Activated CD4-positive, alpha-beta T cell treated with anti-CD3 and anti-CD28 coated beads for 24 hours (primary cell): ENCODE data around the gene PTPN2.
"Not testable (repeated sequence)": the region's sequence is repeated elsewhere in the genome, so short reads cannot be mapped to it uniquely, and the experiment has no call there.

ENCODE experiments used
- DNase-seq, 2 donors: peaks; one replicate each; pipeline ENCODE4 v3.0.0-alpha.2; 2020; ENCODE audit warnings: low read depth in 2 of 2

The PTPN2 gene

DNA sequence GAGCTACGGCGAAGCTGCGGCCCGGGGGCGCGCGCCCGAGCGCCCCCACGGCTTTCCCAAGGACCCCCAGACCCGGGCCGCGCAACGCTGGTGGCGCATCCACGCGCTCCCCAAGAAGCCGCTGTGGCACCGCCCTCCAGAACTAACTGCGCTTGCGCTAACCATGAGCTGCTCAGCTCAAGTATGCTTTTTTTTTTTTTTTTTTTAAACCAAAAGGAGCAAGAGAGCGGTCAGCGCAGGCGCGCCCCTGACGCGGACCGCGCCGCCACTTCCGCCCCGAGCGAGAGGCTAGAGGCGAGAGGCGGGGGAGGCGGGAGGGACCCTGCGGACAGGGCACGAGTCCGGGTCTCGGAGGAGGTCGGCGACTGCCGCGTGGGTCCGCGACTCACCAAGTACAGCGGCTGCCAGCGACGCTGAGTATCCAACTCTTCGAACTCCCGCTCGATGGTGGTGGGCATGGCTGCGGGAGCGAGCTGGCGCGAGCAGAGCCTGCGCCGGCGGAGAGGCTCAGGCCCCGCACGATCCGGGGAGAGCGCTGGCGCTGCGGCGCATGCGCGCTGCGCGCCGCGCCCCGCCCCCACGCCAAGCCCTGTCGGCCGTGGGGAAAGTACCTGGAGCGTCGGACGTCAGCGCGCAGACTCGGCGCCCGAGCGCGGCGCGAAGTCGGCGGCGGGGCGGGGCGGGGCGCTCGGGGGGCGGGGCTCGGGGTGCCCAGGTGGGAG lies at the start of gene PTPN2:
TSS of gene PTPN2 (minus strand) at position 554 of the 722 bp plus-strand sequence. CDS start at position 458, 96 bp downstream.
- peak; percentile 81 for DNase-seq

DNA sequence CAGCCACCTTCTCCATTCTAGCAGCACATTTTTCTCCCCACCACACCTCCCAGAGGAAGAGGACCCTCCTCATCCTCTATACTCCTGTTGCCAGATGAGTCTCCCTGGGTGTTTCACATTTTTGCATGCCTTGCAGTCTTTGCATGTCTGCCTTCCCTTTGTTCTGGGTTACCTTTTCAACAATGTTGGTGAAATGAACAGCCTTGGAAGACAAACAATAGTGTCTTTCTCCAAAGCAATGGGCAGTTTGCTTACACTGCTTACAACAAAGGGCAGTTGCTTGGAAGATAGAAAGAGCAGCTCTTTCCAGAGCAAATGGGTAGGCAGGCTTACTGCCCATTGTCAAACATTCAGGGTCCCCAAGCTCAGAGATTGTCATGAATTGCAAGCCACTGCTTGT lies 49.3 kb upstream of the PTPN2 start:
- no peak for DNase-seq

DNA sequence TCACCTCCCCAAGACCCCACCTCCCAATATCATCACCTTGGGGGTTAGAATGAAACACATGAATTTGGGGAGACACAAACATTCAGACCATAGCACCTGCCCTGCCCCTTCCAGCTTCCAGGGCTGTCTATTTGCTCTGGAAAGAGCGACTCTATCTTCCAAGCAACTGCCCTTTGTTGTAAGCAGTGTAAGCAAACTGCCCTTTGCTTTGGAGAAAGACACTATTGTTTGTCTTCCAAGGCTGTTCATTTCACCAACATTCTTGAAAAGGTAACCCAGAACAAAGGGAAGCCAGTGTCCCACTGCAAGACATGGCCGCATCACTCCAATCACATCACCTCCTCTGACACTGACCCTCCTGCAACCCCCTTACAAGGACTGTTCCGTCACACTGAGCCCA lies 46.9 kb upstream of the PTPN2 start:
- DNase-seq = no peak

DNA sequence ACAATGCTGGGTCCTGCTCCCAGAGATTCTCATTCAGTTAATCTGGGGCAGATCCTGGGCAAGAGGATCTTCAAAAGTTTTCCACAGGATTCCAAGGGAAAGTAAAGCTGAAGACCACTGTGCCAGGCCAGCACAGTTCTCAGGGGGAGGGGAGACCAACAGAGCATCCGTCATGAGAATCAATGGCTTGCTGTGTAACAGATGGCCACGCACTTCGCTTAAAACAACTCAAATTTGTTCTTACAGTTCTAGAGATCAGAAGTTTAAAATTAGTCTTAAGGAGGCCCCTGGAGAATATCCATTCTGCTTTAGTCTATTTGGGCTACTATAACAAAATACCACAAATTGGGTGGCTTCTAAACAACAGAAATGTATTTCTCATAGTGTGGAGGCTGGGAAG lies 46.3 kb upstream of the PTPN2 start:
- no peak for DNase-seq

DNA sequence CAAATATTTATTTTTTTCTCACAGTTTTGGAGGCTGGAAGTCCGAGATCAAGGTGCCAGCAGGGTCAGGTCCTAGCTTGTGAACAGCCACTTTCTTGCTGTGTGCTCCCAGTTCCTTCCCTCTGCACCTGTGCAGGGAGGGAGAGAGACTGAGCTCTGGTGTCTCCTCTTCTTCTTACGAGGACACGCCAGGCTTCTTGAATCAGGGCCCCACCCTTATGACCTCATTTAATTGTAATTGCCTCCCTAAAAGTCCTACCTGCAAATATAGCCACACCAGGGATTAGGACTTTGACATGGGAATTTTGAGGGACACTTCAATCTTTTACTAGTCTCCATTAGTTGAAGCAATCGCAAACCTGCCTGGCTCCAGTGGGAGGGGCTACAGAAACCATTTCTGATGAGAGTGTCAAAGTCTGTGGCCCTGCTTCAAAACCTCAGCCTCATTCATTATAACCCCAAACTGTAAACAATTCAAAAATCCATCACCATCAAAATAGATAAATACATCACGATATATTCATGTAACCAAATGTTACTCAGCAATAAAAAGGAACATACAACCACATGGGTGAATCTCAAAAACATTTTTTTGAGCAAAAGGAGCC lies 45.5 kb upstream of the PTPN2 start:
- no peak for DNase-seq

DNA sequence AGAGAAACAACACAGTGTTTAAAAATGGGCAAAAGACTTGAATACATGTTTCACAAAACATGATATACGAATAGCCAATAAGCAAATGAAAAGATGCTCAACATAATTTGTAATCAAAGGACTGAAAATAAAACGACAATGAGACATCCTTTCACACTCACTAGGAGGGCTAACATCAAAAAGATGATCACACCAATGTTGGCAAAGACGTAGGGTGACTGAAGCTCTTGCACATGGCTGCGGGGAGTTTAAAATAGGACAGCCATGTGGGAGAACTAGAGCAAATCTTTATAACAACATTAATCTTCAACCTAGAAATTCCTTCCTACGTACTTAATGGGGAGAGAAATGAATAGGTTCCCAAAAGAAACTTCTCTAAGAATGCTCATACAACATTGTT lies 44.6 kb upstream of the PTPN2 start:
- no peak for DNase-seq

DNA sequence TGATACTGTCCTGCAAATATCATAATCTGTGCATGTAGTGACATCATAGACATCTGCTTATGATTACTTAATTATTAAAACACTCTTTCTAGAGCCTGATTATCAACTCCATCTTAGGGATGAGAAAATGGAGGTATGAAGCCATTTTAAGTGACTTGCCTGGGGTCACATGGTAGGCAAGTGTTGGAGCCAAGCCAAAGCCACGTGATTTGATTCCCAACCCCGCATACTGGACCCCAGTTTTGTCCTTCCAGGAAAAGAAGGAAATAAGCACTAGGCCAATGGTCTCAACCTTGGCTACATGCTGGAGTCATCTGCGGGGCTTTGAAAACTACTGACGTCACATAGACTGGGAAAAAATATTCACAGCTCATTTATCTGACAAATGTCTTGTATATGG lies 44.2 kb upstream of the PTPN2 start:
- DNase-seq = no peak

DNA sequence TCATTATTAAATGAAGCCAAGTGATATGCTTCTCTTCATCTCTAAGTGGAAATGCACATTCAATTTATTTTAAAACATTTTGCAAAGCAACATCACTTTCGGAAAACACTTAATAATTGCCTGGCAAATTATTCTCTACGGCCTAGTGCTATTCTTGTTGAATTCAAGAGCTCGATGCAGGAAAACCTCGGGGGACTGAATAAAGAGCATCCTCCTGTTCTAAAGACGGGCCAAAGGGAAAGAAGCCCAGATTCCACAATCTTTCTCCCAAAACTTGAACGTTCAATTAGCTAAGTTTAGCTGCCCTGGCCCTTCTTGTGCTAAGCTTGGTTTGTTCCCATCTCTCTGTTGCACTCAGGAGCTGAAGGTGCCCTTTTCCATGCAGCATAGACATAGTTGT lies 40.6 kb upstream of the PTPN2 start:
- no peak for DNase-seq

DNA sequence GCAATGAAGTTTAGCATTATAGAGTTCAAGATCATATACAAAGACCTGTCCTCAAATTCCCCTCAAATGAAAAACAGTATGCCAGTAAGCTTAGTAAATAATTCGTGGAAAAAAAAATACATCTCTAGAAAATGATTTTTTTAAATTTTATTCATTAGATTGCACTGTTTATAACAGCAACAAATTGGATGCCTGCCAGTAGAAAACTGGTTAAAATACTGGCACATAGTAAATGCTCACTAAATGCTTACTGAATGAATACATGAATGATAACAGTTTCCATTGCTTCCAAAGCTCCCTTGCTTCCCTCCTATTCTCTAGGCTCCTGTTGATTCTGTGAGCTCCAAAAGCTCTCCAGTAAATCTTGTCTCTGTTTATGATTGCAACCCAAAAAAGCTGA lies 38.2 kb upstream of the PTPN2 start:
- DNase-seq = no peak

DNA sequence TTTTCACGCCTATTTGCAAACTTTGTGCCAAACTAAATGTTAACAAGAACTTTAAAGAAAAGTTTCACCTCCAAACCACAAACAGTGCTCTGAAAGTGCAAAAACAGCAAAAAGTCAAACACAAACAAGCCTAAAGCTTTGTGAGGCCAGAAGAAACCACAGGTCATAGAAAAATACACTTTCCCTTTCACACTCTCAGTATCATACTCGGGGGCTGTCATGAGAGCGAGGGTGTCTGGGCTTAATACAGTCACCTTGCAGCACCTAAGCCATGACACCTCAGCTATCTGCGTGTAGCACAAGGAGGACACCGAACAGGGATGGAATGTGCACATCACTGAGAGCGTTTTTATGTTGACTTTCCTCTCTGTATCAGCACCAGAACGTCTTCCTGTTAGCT lies 37.1 kb upstream of the PTPN2 start:
- no peak for DNase-seq

DNA sequence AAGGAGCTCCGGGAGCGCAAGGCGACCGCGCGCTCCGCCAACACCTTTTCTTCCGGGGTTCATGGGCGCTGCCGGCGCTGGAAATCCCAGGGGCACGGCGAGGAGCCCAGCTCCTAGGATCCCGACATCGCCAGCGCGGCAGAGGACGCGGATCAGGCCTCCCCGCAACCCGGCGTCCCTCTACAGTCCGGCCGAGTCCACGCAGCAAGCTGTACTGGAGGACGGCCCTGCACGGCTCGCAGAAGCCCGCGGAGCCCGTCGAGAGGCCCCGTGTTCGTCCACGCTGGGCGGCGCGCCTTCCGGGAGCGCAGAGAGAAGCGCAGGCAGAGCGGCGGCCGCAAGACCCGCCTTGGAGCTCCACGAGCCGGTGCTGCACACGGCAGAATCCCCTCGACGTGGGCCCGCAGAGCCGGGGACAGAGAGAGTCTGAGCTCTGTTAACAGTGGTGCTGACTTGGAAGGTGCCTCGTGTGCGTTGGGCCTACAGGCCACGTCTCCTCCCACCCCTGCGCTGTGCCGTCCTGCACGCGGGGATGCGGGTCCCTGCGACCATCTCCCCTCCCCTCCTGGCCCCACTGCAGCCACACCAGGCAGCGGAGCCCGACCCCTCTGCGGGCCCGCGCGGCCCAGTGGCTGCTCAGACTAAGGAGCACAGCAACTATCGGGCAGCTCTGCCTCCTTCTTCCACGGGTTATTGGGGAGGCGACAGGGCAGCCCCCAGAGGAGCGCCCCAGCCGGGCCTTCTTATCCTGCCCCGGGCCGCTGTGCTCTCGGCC lies 28.1 kb upstream of the PTPN2 start:
- DNase-seq = no peak

DNA sequence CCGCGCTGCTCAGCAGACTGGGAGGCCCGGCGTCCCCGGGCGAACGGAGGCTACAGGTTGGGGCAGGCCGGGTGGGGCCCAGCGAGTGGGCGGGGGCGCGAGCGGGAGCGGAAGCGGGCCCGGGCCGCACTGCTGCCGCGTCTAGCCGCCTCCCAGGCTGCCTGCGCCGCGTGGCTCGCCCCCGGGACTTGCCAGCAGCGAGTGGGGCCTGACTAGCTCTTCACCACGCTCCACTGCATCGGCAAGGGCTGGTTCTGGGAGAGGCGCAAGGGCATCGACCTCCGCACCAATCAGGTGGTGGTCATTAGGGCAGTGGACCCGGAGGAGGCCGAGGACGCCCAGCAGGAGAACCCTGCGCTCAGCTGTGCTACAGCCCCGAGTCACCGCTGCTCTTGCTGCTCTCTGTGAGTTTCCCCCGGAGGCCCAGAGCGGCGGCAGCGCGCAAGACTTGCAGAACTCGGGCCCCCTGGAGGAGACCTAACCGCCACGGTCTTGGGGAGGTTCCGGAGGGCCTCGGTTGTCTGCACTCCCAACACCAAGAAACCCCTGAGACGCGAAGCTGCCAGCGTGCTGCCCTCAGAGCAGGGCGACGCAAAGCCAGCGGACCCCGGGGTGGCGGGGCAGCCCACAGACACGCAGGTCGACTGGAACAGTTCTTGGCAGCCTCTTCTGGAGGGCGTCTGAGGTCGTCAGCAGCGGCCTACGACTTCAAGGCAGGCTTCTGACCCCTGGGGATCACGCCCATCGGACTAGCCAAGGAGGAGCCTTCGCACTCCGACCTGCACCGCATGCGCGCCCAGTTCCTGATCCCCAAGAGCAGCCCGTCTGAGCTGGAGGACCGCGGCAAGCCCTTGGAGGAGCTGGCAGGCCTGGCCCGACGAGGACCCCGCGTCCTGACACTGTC lies 27.2 kb upstream of the PTPN2 start:
- peak in 1 of 2 donors; percentile 39 for DNase-seq

DNA sequence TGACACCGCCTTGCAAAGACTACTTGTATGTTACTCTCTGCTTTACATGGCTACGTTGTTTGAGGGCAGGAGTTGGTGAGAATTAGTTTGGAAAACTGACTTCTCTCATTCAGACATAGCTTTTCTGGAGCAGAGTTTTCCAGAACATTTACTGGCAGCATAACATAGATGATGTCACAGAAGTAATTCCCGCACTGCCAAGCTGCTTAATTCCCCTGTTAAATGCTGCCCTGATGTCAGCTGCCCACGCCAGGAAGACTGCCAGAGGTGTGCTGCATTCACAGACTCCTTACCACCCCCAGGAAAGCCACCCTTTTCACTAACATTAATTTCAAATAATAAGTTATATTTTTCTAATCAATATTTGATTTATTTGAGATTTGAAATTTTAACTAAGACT lies 24.7 kb upstream of the PTPN2 start:
- DNase-seq = no peak

DNA sequence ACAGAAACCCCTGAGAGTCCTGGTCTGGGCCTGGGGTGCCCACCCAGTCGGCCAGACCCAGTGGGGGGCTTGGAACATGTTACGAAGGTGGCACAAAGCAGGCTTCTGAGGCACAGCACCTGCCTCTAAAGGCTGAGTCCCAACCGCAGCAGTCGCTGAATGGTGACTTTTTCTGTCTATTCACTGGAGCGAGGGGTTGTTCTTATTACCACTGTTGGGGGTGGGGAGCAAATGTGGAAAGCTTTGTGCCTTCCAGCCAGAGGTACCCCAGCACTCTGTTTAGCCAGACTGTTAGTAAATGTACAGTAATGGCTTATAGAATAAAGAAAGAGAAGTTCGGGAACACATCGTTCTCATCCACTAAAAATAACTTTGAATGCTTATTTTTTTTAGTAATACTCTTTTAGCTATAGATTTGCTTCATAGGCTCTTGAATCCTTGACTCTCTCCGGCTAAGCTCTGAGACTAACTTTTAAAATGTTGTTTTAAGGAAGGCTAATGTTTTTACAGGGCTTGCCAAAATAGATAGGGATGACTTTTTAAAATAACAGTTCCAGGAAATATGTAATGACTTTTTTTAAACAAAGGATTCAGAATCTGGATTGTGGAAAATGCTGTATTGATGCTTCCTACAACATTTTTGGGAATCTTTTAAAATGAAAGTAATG lies 23.4 kb upstream of the PTPN2 start:
- DNase-seq = no peak

DNA sequence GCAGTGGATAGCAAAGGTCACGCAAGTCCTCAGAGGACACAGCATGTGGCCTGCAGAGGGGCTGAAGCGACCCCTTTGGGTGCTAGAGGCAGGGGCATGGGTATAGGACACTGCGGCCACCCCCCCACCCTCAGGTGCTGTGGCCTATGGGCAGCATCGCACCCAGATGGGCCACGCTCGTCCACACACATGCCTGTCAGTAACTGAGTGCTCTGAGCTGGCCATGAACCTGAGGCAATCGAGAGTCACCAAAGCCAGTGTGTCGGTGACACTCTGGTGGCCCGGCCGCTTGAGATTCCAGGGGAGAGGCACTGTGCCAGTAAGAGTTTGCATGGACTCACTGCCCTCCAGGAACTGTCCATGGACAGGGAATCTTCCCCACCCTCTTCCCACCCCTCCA lies 22.7 kb upstream of the PTPN2 start:
- DNase-seq = no peak

DNA sequence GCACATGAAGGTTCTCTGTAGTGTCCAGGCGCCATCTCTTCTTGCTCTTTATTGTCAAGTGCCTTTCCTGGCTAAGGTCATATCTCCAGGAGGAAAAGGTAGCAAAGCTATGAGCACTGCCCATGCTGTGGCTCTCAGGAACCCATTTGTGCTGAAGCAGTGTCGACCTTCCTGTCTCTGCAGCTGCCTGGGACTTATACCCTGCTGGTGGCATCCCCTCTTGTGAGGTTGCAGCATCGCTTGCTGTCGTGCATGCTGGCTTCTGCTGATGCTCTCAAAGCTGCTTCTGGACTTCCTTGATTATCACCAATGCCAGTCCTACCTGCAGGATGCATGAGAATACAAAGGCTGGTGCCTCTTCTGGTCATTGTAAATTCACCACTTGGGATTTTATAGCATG lies 22.1 kb upstream of the PTPN2 start:
- DNase-seq = no peak

DNA sequence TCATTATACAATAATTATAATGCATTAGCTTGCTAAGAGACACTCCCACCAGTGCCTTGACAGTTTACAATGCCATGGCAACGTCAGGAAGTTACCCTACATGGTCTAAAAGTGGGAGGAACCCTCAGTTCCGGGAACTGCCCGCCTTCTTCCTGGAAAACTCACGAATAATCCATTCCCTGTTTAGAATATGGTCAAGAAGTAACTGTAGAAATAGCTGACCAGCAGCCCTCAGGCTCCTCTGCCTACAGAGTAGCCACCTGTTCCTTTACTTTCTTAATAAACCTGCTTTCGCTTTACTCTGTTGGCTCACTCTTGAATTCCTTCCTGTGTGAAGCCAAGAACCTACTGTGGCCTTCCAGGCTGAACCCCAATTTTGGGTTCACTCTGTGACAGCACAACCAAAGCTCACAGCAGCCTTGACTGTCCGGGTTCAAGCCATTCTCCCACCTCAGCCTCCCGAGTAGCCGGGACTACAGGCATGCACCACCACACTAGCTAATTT lies 20.0 kb upstream of the PTPN2 start:
- no peak for DNase-seq

DNA sequence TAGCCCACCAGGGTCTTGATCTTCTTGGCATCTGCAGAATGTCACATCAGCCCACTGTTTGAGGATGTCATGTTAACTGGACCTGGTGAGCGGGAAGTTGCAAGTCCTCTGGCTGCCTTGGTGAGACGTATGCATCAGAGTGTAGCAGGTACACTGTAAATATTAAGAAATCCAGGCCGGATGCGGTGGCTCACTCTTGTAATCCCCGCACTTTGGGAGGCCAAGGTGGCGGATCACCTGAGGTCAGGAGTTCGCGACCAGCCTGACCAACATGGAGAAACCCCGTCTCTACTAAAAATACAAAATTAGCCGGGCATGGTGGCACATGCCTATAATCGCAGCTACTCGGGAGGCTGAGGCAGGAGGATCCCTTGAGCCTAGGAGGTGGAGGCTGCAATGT lies 17.2 kb upstream of the PTPN2 start:
- DNase-seq = not testable (repeated sequence)

DNA sequence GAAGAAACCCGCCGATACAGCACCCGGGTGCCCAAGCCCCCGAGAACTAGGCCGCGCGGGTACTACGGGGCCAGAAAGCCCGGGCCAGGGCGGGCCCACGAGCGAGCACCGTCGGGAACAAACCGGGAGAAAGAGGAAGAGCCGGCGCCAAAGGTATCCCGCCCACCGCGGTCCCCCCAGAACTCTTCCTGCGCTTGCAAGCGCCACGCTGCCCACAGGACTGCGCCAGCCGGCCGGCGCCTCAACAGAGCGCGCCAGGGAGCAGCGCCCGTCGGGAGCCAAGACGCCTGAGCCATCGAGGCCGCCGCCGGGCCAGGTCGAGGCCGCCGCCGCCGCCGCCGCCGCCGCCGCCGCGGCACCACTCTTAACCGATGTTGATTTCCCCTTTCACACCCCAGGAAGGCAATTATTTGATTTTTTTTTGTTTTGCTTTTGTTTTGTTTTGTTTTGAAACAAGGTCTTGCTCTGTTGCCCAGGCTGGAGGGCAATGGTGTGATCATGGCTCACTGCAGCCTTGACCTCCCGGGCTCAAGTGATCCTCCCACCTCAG lies 12.8 kb upstream of the PTPN2 start:
- not testable (repeated sequence) for DNase-seq

DNA sequence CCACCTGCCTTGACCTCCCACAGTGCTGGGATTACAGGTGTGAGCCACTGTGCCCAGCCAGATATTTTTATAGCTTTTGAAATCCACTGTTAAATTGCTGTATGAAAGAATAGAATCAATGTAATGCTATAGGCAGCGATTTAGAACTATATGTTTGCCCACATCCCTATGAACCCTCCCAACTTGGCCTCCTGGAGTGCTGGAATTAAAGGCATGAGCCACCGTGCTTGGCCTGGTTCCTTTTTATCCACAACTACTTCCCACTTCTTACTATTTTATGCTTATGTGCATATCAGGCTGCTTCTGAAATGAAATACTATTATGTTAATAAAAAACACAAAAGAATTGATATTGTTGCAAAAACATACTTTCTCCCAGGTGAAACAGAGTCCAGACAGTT lies 11.6 kb upstream of the PTPN2 start:
- DNase-seq = no peak

DNA sequence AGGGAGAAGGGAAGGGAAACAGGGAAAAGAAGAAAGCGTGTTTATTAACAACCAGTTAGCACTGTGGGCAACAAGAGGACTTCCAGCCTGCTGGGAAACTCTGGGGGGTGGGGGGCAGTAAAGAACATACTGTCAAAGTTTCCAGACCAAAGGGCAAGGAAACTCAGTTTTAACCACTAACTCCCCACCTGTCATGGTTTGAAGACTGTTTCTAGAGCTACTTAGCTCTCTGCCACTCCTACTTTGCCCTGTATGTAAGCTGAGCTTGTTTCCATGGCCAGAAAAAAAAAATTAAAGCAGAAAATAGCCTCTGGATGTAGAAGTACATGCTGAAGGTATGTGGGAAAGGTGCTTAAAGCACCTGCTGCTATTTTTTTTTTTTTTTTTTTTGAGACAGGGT lies 11.0 kb upstream of the PTPN2 start:
- DNase-seq = no peak
